HG03520 (cell line): ENCODE measurements around the gene SMAD5.
A peak's percentile ranks its signal among the peaks of the same experiment; 100 is the strongest.

ENCODE experiments used
- ATAC-seq: cut with Tn5 transposase; IDR thresholded peaks from one replicate; pipeline ENCODE4 v1.9.1; 2021; ENCODE audit warnings: mild to moderate bottlenecking, moderate library complexity; ENCODE audit not compliant: unreplicated experiment

SMAD5 gene

DNA sequence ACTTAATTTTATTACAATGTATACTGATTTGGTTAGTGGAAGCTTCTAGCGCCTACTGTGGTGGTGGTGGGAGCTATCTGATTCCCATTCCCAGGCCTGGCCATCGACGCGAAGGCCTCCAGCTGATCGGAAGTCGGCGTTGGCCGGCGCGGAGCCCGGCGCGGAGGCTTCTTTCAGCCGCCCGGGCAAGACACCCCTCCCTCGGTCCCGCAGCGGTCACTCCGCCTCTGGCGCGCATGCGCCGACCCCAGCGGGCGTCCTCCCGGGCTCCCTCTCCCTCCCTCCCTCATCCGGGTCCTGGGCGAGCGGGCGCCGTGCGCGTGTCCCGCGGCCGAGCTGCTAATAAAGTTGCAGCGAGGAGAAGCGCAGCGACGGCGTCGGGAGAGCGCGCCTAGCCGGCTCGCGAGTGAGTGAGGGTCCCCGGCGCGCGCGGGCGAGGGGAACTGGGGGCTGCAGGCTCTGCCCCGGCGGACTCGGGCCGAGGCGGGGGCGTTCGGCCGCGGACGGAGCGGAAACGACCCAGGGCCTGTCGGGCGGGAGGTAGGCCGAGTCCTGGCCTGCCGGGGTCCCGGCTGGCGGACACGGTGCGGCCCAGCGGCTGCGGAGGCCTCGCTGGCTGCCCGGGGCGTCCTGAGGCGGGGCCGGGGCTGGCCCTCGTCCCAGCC lies at the start of gene SMAD5:
Gene SMAD5 (plus strand): TSS at position 289 of the 665 bp plus-strand sequence. CDS start 20,916 bp downstream, outside the sequence.
- ATAC-seq = peak; percentile 84

DNA sequence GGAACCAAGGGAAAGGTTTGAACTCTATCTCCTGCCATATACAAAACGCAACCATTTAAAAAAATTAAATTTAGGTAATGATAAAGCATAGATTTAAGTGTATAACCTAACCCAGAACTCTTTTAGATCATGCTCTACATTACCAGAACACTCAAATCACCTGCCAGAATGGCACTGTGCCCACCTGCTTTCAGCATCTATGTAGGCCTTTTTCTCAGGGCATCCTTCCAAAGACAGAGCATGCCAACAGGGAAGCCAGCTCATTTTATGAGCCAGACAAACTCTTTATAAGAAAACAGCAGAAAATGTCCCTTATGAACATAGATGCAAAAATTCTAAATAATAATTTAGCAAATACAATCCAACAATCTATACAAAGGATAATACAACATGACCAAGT lies 47.9 kb upstream of the SMAD5 start:
- ATAC-seq = no peak

DNA sequence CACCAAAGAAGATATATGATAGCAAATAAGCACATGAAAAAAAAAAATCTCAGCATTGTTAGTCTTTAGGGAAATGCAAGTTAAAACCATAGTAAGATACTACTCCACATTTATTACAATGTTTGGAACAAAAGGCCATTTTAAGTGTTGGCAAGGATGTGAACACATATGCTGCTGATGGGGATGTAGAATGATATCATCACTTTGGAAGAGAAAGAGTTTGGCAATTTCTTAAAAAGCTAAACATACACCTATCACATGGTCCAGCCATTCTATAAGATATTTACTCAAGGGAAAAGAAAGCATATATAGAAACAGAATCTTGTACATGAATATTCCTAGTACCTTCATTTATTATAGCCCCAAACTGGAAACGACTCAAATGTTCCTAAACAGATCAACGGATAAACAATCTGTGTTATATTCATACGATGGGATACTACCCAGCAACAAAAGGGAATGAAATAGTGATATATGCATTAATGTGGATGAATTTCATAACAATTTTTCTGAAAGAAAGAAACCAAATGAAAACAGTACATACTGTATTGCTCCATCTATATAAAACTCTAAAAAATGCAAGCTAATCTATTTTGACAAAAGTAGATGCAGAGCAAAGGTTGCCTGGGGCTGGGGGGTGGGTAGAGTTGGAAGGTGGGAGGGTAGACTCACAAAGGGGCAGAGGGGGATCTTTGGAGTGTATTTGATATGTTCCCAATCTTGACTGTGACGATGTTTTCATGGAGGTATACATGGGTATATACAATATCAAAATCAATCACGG lies 45.7 kb upstream of the SMAD5 start:
- ATAC-seq = no peak

DNA sequence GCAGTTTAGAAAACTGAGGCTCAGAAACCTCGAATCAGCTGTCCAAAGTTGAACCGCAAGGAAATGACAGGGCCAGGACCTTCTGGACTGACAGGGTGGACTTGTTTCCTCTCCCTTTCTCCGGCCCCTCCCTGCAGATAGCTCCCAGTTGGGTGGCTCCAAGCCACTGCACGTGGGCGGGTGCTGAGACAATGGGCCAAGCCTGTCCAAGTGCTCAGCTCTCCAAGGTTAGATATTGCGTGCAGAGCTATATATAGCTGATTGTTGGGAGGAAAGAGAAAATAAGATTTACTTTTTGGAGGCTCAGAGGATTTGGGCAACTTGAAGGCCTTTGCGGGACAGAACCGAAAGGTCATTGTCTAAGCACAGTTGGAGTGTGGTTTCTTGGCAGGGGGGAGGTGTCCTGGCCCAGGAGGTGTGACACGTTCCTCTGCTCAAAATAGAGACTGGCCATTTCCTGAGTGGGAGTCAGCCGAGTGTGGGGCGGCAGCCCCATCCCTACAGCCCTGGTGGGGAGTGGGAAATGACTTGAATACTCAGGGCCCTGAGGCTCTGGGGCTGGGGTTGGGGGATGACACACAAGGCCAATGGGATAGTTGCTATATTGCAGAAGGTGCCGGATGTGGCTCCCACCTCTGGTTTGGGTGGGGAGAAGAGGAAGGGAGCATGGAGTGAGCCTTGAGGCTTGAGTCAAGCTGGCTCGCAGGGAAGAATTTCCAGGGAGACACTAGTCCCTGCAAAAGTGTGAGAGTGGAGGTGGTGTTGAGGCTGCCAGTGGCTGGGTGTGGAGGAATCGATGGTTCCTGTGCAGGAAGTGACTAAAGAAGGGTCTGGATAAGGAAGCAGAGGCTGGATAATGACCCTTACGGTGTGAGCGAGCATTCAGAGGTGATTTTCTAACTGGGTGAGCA lies 44.4 kb upstream of the SMAD5 start:
- no peak for ATAC-seq

DNA sequence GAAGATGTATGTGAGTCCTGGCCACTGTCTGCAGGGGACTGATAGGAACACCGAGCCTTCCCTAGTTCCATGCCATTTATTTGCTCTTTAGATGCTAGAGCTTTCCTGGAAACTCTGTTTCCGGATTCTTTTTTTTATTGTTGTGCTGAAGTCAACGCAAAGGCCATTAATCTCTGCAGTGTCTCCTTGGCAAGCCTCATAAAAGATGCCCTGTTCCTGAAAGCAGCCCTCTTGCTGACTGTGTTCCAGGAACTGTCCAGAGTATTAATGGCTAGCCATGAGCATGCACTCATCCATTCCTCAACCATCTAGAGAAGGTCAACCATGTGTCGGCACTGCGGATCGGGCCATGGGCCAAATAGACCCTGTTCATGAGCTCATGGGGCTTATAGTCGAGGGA lies 42.9 kb upstream of the SMAD5 start:
- no peak for ATAC-seq

DNA sequence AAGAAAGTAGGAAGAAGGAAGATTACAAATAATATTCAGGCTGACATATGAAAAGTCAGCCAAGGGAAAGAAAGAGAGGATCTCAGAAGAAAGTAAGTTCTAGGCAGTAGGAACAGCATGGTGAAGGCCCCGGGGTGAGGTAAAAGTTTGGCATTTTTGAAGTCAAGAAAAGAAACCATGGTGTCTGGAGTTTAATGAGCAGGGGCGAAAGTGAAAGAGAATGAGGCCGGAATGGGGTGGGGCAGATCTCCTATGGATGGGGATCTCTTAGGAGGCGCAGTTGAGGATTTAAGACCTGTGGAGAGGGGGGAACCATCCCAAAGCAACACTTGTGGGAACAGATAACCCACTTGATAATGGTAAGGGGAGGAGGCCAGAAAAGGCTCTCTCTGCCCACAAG lies 42.3 kb upstream of the SMAD5 start:
- no peak for ATAC-seq

DNA sequence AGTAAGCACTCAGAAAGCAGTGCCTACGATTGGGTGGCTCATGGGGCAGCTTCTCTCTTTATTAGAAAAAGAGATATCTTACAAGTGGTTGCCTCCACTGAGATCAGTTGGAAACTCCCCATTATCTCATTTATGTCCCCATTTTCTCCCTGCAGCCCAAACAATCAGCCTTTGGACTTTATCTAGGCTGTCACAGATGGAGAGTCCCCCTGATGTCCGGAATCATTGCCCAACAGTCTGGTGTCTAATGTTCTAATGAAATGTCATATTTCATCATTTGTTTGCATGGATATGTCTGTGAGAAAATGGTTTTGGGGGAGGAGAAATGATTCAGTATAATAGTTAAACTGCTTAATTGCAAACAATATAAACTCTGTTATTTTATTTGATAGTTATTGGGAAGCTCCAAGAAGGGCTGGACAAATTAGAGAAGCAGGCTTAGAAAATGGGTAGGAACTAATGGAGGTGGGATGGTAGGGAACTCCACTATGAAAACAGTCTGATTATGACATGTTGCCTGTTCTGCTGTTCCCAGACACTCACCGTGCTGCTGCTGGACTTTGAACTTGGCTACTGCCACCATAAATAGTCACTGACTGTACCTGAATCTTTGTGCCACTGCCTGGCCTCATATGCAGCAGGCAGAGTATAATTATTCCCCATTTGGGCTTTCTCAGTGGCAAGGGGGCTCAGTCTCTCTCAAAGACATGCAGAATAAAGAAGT lies 38.3 kb upstream of the SMAD5 start:
- no peak for ATAC-seq

DNA sequence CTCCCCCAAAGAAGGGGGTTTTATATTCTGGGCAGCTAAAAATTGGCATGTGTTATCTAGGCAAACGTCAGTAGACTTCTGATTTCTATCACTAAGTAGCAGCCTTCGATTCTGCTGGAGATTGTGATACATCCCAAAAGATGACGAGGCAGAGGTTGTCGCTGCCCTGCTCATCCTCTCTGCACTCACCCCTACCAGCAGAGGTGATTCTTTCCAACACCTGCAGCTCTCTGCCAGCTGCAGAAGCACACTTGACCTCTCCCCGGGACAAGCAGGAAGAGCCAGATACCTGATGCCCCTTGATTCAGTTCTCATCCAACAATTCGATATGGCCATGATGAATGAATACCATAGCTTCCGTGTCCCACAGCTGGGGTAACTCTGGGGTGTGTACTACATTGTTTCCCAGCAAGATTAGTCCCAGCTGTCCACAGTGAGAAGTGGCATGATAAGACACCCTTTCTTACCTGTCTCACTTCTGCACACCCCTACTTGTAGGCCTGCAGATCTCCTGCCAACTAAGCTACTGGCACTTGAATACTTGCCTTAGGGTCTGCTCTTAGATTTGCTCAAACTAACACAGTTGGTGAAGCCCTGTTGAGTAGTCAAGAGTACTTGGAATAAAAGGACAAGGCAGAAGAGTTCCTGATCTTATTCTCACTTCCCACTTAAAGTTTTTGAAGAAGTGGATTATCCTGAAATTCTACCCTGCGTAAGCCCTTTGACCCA lies 37.6 kb upstream of the SMAD5 start:
- ATAC-seq = no peak

DNA sequence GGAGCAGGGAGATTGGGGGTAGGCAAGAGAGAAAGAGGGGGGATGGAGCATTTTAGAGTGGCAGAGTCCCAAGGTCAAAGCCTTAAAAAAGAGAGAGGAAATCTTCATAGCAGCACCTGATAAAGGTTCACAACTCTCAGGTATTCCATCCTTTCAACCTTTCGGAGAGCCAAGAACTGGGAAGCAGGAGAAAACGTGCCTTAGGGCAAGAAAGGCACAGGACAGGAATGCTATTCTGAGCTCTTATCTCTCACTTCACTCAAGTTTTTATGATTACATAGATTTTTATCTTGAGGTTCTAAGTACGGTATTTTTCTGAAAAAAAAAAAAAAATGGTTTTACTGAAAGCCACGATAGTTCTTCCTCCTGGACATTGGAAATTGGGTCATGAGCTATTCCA lies 34.5 kb upstream of the SMAD5 start:
- no peak for ATAC-seq

DNA sequence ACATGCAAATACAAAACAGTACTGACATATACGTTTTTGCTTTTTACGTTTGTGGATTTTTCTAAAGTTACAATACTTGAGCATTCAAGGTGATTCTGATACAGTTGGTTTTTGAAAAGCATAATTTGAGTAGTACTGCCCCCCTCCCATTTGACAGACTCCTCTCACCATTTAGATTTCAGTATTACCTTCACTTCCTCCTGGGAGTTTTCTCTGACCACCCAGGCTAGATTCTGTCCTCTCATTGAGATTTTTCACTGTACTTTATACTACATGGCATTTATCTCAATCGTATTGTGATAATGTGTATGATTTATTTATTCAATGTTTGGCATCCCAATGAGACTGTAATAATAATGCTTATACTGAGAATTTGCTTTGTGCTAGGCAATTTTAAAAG lies 32.8 kb upstream of the SMAD5 start:
- no peak for ATAC-seq

DNA sequence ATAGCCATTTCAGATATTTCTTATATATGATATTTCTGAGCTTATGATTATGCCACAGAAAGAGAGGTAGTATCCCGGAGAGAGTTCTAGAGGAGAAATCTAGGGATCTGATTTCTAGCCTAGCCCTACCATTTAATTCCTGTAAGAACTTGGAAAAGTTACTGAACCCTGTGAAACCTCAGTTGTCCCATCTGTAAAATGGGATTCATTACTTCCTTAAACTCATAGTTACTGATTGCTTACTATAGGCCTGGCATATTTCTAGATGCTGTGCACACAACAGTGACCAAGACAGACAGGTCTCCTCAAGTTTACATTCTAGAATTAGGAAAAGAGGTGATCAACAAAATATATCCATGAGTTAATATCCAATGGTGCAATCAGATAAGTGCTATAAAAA lies 30.8 kb upstream of the SMAD5 start:
- no peak for ATAC-seq

DNA sequence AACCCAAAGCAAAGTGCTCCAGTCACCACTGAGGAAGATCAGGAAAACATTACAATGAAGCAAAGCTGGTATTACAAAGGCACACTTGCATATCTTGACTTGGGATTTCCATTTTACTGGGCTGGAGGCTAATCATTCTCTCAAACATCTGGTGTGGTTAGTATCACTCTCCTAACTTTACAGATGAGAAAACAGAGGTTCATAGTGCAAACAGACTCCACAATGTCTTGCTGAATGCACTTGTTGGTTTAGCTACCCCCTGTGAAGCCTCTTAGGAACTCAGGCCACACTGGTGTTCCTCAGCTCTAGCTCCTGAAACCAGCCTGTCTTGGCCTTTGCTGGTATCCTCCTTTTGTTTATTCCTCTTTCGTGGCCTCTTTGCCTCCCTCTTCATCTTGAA lies 29.5 kb upstream of the SMAD5 start:
- ATAC-seq = peak; percentile 51

DNA sequence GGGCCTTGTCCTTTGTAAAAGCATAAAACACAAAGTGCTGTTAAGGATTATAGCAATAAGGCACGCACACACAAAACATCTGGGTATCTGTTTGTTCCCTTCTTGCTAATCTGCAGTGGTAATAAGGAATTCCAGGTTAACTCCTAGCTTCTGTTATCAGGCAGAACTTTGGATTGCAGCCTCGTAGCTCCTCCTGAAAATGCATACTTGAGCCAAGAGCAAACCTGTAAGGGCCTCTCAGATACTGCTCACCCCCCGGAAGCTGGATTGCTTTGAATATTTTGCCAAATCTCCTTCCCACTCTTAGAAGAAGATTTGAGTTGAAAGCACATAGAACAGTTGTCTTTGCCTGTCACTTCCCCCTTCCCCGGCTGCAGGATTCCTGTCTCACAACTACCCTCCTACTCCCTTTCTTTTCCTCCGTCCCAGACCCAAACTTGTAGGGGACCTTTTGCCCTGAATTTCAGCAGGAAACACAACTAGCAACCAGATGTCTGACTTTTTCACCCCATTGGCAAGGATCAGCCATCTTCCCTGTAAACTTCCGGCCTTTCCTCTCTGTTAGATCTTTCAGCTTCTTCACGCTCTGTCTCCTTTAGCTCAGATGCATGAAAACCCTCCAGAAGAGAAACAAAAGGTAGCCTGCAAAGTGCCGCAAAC lies 28.2 kb upstream of the SMAD5 start:
- ATAC-seq = no peak

DNA sequence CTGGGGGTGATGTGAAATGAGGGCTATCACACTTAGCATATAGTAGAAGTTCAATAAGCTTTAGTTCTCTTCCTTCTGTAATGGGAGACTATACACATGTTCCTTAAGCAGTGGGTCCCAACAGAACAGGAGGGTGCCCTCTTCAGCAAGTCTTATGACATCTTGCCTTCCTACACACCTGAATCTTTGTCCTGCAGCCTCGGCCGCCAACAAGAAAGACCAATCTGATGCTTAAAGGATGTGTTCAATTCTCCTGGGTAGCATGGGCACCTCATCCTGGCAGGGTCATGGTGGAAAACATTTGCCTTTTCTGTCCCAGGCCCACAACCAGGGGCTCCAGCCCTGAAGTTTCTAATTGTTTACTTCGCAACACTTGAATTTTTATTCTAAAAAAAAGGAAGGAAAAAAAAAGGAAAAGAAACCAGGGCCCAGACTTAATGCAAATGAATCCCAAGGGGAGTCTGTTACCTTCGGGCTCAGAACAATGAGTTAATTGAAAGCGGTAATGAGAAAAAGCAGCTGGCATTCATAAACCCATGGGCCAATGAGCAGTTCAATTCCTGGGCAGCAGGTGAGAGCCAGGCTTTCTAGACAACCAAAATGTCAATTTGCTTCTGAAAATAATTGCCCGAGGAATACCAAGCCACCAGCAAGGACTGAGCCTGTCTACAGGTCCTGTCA lies 26.2 kb upstream of the SMAD5 start:
- ATAC-seq = no peak

DNA sequence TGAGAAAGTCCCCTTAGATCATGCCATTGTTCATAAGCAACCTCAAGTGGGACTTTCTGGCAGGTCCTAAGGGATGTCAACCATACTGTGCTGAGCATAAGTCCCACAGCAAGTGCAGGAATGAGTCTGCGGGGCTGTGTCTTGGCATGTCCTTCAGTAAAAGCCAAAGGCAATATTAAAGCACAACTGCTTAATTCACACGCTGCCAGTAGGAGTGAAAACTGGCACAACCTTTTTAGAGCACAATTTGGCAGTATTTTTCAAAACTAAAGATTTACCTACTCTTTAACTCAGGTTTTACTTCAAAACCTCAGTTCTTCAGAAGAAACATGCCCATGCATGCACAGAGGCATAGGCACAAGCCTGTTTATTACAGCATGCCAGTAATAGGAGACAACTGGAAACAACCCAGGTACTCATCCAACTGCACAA lies 24.4 kb upstream of the SMAD5 start:
- ATAC-seq = no peak

DNA sequence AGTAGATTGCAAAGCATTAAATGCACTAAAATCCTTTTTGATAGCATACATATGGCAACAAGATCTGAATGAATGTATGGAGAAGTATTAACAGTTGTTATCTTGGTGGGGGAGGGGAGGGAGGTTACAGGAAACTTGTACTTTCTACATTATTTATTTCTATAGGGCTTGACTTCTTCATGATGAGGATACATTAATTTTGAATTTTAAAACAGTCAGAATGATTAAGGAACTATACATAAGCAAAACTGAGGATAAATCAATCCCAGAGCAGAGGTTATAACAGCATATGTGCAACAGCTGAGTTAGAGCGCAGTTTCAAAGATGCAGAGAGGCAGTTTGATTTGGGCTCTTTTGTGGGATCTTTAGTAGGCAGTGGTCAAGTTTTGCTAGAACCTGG lies 23.9 kb upstream of the SMAD5 start:
- no peak for ATAC-seq

DNA sequence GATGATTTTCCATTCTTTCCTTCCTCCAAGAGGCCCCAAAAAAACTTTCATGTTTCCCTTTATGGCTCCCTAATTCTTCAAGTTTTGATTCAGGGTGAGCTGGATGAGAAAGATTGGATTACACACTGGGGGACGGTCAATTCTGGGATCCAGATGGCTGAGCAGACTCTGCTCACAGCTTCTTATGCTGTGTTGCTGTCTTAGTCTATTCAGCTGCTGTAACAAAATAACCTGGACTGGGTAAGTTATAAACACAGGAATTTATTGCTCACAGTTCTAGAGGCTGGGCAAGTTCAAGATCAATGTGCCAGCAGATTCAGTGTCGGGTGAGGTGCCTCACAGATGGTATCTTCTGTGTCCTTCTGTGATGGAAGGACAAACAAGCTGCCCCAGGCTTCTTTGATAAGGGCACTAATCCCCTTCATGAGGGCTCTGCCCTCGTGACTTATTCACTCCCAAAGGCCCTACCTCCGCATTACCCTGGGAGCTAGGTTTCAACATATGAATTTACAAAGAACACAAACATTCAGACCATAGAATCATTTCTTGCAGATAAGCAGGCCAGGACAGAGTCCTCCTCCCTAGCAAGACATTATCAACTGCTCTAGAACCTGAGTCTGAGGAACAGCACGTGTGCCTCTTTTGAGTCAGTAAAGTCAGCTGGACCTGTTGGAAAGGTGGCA lies 23.1 kb upstream of the SMAD5 start:
- no peak for ATAC-seq

DNA sequence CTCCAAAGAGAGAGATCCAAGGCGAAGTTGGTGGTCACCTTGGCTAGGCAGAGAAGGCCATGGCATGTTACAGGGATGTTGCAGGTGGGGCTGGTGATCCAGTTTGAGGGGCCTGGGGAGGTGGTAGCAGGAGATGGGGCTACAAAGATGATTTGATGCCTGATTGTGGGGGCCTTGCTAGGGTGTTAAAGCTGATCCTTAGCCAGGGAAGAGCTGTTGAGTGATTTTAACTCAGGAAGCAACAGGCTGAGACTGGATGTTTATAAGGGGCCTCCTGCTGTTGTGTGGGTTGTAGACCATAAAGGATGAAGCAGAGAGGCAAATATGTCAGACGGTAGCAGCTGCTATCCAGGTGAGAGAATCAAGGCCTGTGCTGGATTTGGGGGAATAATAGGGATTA lies 19.0 kb upstream of the SMAD5 start:
- no peak for ATAC-seq
